GM12874 (cell line): ENCODE data around the gene TUBA3D.

Experiments used
- CTCF ChIP-seq: IDR thresholded peaks from 2 replicates; pipeline ENCODE4 v1.5.1; 2011; ENCODE audit warnings: low read depth, mild to moderate bottlenecking, control low read depth, low read length, moderate library complexity; ENCODE audit not compliant: insufficient read depth

The TUBA3D gene

GRCh38 chr2:131493199-131493968 lies 17.5 kb downstream of the TUBA3D start:
- no peak for TF ChIP-seq CTCF

- no peak for TF ChIP-seq CTCF
Observed at GRCh38 chr2:131509615-131510014, 33.7 kb downstream of the TUBA3D start.

GRCh38 chr2:131516011-131516410 lies 40.1 kb downstream of the TUBA3D start:
- TF ChIP-seq CTCF: no peak

- no peak for TF ChIP-seq CTCF
Observed at GRCh38 chr2:131517106-131517831, 41.4 kb downstream of the TUBA3D start.

- TF ChIP-seq CTCF: no peak
Observed at GRCh38 chr2:131519466-131519865, 43.5 kb downstream of the TUBA3D start.

- TF ChIP-seq CTCF: no peak
Observed at GRCh38 chr2:131520526-131520925, 44.6 kb downstream of the TUBA3D start.

GRCh38 chr2:131521961-131522781 lies 46.3 kb downstream of the TUBA3D start:
- TF ChIP-seq CTCF: no peak
